WTC11 (cell line): Measurements from ENCODE around the gene FOXG1. TPM values are rescaled to one million over a fixed set of nuclear protein-coding genes. Genes with fewer than 3 reads are reported as not detected.
A peak's percentile ranks its signal among the peaks of the same experiment; 100 is the strongest.

Source experiments
- ATF1 ChIP-seq: sonication (generic); formaldehyde crosslinking; IDR thresholded peaks from 2 replicates; pipeline ENCODE4 v1.8.1; 2023; ENCODE audit warnings: mild to moderate bottlenecking, moderate library complexity, missing genetic modification reagents
- E2F1 ChIP-seq: sonication (generic); formaldehyde crosslinking; IDR thresholded peaks from 2 replicates; pipeline ENCODE4 v1.8.0; 2022; ENCODE audit warnings: mild to moderate bottlenecking, missing genetic modification reagents
- GRHL2 ChIP-seq: fragments of 250-450 bp; sonication (Bioruptor Pico); IDR thresholded peaks from 2 replicates; pipeline ENCODE4 v1.8.0; 2022; ENCODE audit warnings: mild to moderate bottlenecking, moderate library complexity; ENCODE audit not compliant: insufficient replicate concordance, severe bottlenecking
- IRF1 ChIP-seq: sonication (generic); formaldehyde crosslinking; IDR thresholded peaks from 2 replicates; pipeline ENCODE4 v1.8.0; 2023; ENCODE audit warnings: missing genetic modification reagents
- IRF2 ChIP-seq: sonication (generic); formaldehyde crosslinking; IDR thresholded peaks from 2 replicates; pipeline ENCODE4 v1.8.0; 2022; ENCODE audit warnings: low read depth, missing genetic modification reagents, borderline replicate concordance
- KAT7 ChIP-seq: sonication (generic); formaldehyde crosslinking; IDR thresholded peaks from 2 replicates; pipeline ENCODE4 v1.8.1; 2023; ENCODE audit warnings: missing genetic modification reagents, mild to moderate bottlenecking, borderline replicate concordance
- MYBL2 ChIP-seq: sonication (generic); formaldehyde crosslinking; IDR thresholded peaks from 2 replicates; pipeline ENCODE4 v1.8.1; 2023; ENCODE audit warnings: mild to moderate bottlenecking, moderate library complexity, missing genetic modification reagents
- SMAD4 ChIP-seq: sonication (generic); formaldehyde crosslinking; IDR thresholded peaks from 2 replicates; pipeline ENCODE4 v1.8.0; 2022; ENCODE audit warnings: mild to moderate bottlenecking, missing genetic modification reagents
- TCF7 ChIP-seq: sonication (generic); formaldehyde crosslinking; IDR thresholded peaks from 2 replicates; pipeline ENCODE4 v1.8.0; 2022; ENCODE audit warnings: mild to moderate bottlenecking, low read depth, missing genetic modification reagents, moderate library complexity
- TEAD1 ChIP-seq: sonication (generic); formaldehyde crosslinking; IDR thresholded peaks from 2 replicates; pipeline ENCODE4 v1.8.0; 2022; ENCODE audit warnings: mild to moderate bottlenecking, missing genetic modification reagents
- TEAD4 ChIP-seq: sonication (generic); formaldehyde crosslinking; IDR thresholded peaks from 2 replicates; pipeline ENCODE4 v1.8.0; 2022; ENCODE audit warnings: mild to moderate bottlenecking, missing genetic modification reagents
- ZNF219 ChIP-seq: sonication (generic); formaldehyde crosslinking; IDR thresholded peaks from 2 replicates; pipeline ENCODE4 v1.8.0; 2023; ENCODE audit warnings: missing genetic modification reagents, mild to moderate bottlenecking, borderline replicate concordance
- ZNF416 ChIP-seq: fragments of 250-450 bp; sonication (Bioruptor Pico); IDR thresholded peaks from 2 replicates; pipeline ENCODE4 v1.9.0; 2021; ENCODE audit warnings: mild to moderate bottlenecking, inconsistent platforms
- ZSCAN18 ChIP-seq: fragments of 250-450 bp; sonication (Bioruptor Pico); IDR thresholded peaks from 2 replicates; pipeline ENCODE4 v2.1.2; 2022; ENCODE audit warnings: mild to moderate bottlenecking, moderate library complexity
- total RNA-seq: library from RNA; stranded (reverse); gene quantifications from 3 replicates; pipeline ENCODE4 v1.2.3, GENCODE V29; 2021
- TF ChIP-seq, protein P1 (sequence below): sonication (generic); formaldehyde crosslinking; IDR thresholded peaks from 2 replicates; pipeline ENCODE4 v1.8.1; 2022; ENCODE audit warnings: missing genetic modification reagents, borderline replicate concordance
- TF ChIP-seq, protein P2 (sequence below): sonication (generic); formaldehyde crosslinking; IDR thresholded peaks from 2 replicates; pipeline ENCODE4 v1.8.0; 2022; ENCODE audit warnings: mild to moderate bottlenecking, missing genetic modification reagents
- TF ChIP-seq, protein P3 (sequence below): sonication (generic); formaldehyde crosslinking; IDR thresholded peaks from 2 replicates; pipeline ENCODE4 v1.8.1; 2022; ENCODE audit warnings: low read depth, mild to moderate bottlenecking, moderate library complexity, missing genetic modification reagents, borderline replicate concordance
- TF ChIP-seq, protein P4 (sequence below): sonication (generic); formaldehyde crosslinking; conservative IDR thresholded peaks from 2 replicates; pipeline ENCODE4 v1.8.1; 2023; ENCODE audit warnings: mild to moderate bottlenecking, low read depth, missing genetic modification reagents, moderate library complexity
- TF ChIP-seq, protein P5 (sequence below): sonication (generic); formaldehyde crosslinking; IDR thresholded peaks from 2 replicates; pipeline ENCODE4 v1.8.0; 2023; ENCODE audit warnings: mild to moderate bottlenecking, missing genetic modification reagents
- TF ChIP-seq, protein P6 (sequence below): sonication (generic); formaldehyde crosslinking; IDR thresholded peaks from 2 replicates; pipeline ENCODE4 v1.8.0; 2022; ENCODE audit warnings: mild to moderate bottlenecking, missing genetic modification reagents
- TF ChIP-seq, protein P7 (sequence below): fragments of 200-600 bp; IDR thresholded peaks from 2 replicates; pipeline ENCODE4 v1.8.0; 2022; ENCODE audit warnings: antibody characterized with exemption

Gene FOXG1
- total RNA-seq, 1 experiment from 2014 or later: 0.09 TPM

GRCh38 chr14:28767853-28768741 lies 1.5 kb downstream of the FOXG1 start (continued):
- TF ChIP-seq, protein P1, sequence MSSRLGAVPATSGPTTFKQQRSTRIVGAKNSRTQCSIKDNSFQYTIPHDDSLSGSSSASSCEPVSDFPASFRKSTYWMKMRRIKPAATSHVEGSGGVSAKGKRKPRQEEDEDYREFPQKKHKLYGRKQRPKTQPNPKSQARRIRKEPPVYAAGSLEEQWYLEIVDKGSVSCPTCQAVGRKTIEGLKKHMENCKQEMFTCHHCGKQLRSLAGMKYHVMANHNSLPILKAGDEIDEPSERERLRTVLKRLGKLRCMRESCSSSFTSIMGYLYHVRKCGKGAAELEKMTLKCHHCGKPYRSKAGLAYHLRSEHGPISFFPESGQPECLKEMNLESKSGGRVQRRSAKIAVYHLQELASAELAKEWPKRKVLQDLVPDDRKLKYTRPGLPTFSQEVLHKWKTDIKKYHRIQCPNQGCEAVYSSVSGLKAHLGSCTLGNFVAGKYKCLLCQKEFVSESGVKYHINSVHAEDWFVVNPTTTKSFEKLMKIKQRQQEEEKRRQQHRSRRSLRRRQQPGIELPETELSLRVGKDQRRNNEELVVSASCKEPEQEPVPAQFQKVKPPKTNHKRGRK: no peak
- no peak for TF ChIP-seq TEAD1 (CRISPR knock-in tag)
- TF ChIP-seq, protein P2, sequence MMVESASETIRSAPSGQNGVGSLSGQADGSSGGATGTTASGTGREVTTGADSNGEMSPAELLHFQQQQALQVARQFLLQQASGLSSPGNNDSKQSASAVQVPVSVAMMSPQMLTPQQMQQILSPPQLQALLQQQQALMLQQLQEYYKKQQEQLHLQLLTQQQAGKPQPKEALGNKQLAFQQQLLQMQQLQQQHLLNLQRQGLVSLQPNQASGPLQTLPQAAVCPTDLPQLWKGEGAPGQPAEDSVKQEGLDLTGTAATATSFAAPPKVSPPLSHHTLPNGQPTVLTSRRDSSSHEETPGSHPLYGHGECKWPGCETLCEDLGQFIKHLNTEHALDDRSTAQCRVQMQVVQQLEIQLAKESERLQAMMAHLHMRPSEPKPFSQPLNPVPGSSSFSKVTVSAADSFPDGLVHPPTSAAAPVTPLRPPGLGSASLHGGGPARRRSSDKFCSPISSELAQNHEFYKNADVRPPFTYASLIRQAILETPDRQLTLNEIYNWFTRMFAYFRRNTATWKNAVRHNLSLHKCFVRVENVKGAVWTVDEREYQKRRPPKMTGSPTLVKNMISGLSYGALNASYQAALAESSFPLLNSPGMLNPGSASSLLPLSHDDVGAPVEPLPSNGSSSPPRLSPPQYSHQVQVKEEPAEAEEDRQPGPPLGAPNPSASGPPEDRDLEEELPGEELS (CRISPR knock-in tag): peak; percentile 75; the same call in 1 of the 2 replicates
- no peak for TF ChIP-seq ZSCAN18 (CRISPR knock-in tag)
- no peak for TF ChIP-seq MYBL2 (CRISPR knock-in tag)
- TF ChIP-seq SMAD4 (CRISPR knock-in tag): no peak
- no peak for TF ChIP-seq IRF1 (CRISPR knock-in tag)
- no peak for TF ChIP-seq E2F1 (CRISPR knock-in tag)
- TF ChIP-seq, protein P3, sequence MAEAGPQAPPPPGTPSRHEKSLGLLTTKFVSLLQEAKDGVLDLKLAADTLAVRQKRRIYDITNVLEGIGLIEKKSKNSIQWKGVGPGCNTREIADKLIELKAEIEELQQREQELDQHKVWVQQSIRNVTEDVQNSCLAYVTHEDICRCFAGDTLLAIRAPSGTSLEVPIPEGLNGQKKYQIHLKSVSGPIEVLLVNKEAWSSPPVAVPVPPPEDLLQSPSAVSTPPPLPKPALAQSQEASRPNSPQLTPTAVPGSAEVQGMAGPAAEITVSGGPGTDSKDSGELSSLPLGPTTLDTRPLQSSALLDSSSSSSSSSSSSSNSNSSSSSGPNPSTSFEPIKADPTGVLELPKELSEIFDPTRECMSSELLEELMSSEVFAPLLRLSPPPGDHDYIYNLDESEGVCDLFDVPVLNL (CRISPR knock-in tag): no peak
- TF ChIP-seq, protein P4, sequence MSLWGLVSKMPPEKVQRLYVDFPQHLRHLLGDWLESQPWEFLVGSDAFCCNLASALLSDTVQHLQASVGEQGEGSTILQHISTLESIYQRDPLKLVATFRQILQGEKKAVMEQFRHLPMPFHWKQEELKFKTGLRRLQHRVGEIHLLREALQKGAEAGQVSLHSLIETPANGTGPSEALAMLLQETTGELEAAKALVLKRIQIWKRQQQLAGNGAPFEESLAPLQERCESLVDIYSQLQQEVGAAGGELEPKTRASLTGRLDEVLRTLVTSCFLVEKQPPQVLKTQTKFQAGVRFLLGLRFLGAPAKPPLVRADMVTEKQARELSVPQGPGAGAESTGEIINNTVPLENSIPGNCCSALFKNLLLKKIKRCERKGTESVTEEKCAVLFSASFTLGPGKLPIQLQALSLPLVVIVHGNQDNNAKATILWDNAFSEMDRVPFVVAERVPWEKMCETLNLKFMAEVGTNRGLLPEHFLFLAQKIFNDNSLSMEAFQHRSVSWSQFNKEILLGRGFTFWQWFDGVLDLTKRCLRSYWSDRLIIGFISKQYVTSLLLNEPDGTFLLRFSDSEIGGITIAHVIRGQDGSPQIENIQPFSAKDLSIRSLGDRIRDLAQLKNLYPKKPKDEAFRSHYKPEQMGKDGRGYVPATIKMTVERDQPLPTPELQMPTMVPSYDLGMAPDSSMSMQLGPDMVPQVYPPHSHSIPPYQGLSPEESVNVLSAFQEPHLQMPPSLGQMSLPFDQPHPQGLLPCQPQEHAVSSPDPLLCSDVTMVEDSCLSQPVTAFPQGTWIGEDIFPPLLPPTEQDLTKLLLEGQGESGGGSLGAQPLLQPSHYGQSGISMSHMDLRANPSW (CRISPR knock-in tag): no peak
- TF ChIP-seq ZNF219 (CRISPR knock-in tag): peak; percentile 38; the same call in 1 of the 2 replicates
- TF ChIP-seq, protein P5, sequence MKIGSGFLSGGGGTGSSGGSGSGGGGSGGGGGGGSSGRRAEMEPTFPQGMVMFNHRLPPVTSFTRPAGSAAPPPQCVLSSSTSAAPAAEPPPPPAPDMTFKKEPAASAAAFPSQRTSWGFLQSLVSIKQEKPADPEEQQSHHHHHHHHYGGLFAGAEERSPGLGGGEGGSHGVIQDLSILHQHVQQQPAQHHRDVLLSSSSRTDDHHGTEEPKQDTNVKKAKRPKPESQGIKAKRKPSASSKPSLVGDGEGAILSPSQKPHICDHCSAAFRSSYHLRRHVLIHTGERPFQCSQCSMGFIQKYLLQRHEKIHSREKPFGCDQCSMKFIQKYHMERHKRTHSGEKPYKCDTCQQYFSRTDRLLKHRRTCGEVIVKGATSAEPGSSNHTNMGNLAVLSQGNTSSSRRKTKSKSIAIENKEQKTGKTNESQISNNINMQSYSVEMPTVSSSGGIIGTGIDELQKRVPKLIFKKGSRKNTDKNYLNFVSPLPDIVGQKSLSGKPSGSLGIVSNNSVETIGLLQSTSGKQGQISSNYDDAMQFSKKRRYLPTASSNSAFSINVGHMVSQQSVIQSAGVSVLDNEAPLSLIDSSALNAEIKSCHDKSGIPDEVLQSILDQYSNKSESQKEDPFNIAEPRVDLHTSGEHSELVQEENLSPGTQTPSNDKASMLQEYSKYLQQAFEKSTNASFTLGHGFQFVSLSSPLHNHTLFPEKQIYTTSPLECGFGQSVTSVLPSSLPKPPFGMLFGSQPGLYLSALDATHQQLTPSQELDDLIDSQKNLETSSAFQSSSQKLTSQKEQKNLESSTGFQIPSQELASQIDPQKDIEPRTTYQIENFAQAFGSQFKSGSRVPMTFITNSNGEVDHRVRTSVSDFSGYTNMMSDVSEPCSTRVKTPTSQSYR (CRISPR knock-in tag): no peak
- no peak; the same call in 1 of the 2 replicates for TF ChIP-seq KAT7
- no peak for TF ChIP-seq IRF2 (CRISPR knock-in tag)
- TF ChIP-seq, protein P6, sequence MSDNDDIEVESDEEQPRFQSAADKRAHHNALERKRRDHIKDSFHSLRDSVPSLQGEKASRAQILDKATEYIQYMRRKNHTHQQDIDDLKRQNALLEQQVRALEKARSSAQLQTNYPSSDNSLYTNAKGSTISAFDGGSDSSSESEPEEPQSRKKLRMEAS (CRISPR knock-in tag): peak; percentile 60; the same call in 1 of the 2 replicates
- TF ChIP-seq ATF1 (CRISPR knock-in tag): no peak
- no peak for TF ChIP-seq GRHL2 (CRISPR knock-in tag)
- TF ChIP-seq, protein P7, sequence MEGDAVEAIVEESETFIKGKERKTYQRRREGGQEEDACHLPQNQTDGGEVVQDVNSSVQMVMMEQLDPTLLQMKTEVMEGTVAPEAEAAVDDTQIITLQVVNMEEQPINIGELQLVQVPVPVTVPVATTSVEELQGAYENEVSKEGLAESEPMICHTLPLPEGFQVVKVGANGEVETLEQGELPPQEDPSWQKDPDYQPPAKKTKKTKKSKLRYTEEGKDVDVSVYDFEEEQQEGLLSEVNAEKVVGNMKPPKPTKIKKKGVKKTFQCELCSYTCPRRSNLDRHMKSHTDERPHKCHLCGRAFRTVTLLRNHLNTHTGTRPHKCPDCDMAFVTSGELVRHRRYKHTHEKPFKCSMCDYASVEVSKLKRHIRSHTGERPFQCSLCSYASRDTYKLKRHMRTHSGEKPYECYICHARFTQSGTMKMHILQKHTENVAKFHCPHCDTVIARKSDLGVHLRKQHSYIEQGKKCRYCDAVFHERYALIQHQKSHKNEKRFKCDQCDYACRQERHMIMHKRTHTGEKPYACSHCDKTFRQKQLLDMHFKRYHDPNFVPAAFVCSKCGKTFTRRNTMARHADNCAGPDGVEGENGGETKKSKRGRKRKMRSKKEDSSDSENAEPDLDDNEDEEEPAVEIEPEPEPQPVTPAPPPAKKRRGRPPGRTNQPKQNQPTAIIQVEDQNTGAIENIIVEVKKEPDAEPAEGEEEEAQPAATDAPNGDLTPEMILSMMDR: no peak
- no peak for TF ChIP-seq TEAD4 (CRISPR knock-in tag)
- TF ChIP-seq TCF7: no peak
- TF ChIP-seq ZNF416 (CRISPR knock-in tag): 0 out of 2 replicates have a peak, but pooled peaks have one; percentile 11
